ENCODE results near the gene PARK7. TPM values are rescaled to one million over a fixed set of nuclear protein-coding genes. Genes with fewer than 3 reads are reported as not detected.

PARK7 gene
- total RNA-seq, 6 experiments from 2014 or later = 144 to 218 (median 173) TPM

GRCh38 chr1:8033322-8033721 lies 71.8 kb downstream of the PARK7 start:
- H3K27me3 ChIP-seq = no peaks in the 10 kb centered on the region
- peaks cover 0 to 26% (median 5%) of the 10 kb centered on the region in 4 donors for H3K4me1 ChIP-seq
- no peak overlapping the region for H3K4me3 ChIP-seq
- intact Hi-C loops (cut with DNase I) = loop anchor here in 1 of 2 donors (10.0 kb wide), 1 partner anchor 201 kb away; no protein-coding TSS in a partner anchor
- WGBS (ENCODE audit: insufficient coverage, low coverage, low lambda C conversion rate, missing lambda C conversion rate) = 84% methylated on average over 6 of the region's 6 CpGs
- no peak overlapping the region for H3K27ac ChIP-seq
- DNase-seq (no peak), ATAC-seq (no peak)
- H3K9me3 ChIP-seq = no peaks in the 10 kb centered on the region
- no peak for TF ChIP-seq POLR2A (IDR thresholded peaks at IDR 0.05)
- no peaks in the 10 kb centered on the region for H3K36me3 ChIP-seq

Small RNA genes within 50 kb of the gene (small RNA-seq; reads per million reads assigned to genes)
- gene RF00019 = 0 reads per million in 2 experiments

Other genes starting within 250 kb of the PARK7 start
- 10 to 100 TPM; 28.2 to 39.9 (median 31.7) TPM for gene VAMP3, start 190.4 kb upstream of the PARK7 start, total RNA-seq
- gene PER3, start 177.4 kb upstream of the PARK7 start, total RNA-seq = 10 to 100 TPM in 3 of 6 experiments, 1 to 10 TPM in 3; 8.7 to 26.2 (median 13.5) TPM
- gene UTS2, start 108.6 kb upstream of the PARK7 start, total RNA-seq = not detected
- gene TNFRSF9, start 20.9 kb upstream of the PARK7 start, total RNA-seq = under 1 TPM in 4 of 6 experiments, not detected in 2; 0.06 to 0.22 (median 0.10) TPM
- 100 to 1,000 TPM; 109 to 539 (median 214) TPM for gene ERRFI1, start 64.6 kb downstream of the PARK7 start, total RNA-seq

All from right lobe of liver (tissue), 6 donors.